ENCODE data around the gene KCNQ5.

GRCh38 chr6:72953971-72954381 lies 332.1 kb downstream of the KCNQ5 start:
- no peak for TF ChIP-seq CTCF (IDR thresholded peaks at IDR 0.05)
- TF ChIP-seq POLR2A (IDR thresholded peaks at IDR 0.05): no peak
